Right atrium auricular region (tissue), 2 donors: ENCODE data around the gene BCL2L11. TPM values are rescaled to one million over a fixed set of nuclear protein-coding genes. Genes with fewer than 3 reads are reported as not detected.

Experiments
- DNase-seq: peaks from one replicate; pipeline ENCODE4 v3.0.0-alpha.2; 2019; ENCODE audit warnings: low spot score
- H3K27ac ChIP-seq, 2 donors: fragments of 200-600 bp; sonication (generic); 1 replicate in 1 of 2; 2 replicates in 1 of 2; pipeline ENCODE4 v1.5.1; 2016 to 2019
- H3K27me3 ChIP-seq, 2 donors: fragments of 200-600 bp; sonication (generic); one replicate each; pipeline versions ENCODE4 v1.5.1 to v1.6.0; 2017 to 2019
- H3K36me3 ChIP-seq: fragments of 200-600 bp; sonication (generic); one replicate; pipeline ENCODE4 v1.5.1; 2016
- H3K4me1 ChIP-seq, 2 donors: fragments of 200-600 bp; sonication (generic); one replicate each; pipeline versions ENCODE4 v1.5.1 to v1.6.0; 2017 to 2019
- H3K4me3 ChIP-seq, 2 donors: fragments of 200-600 bp; sonication (generic); 1 replicate in 1 of 2; 2 replicates in 1 of 2; pipeline ENCODE4 v1.5.1; 2017 to 2019; ENCODE audit warnings: mild to moderate bottlenecking in 1 of 2, moderate library complexity in 1 of 2
- H3K9me3 ChIP-seq, 2 donors: fragments of 200-600 bp; sonication (generic); one replicate each; pipeline ENCODE4 v1.5.1; 2019
- CTCF ChIP-seq, 2 donors: fragments of 200-600 bp; sonication (generic); IDR thresholded peaks; one replicate each; pipeline ENCODE4 v1.5.1; 2019; ENCODE audit warnings: antibody characterized with exemption in 2 of 2
- total RNA-seq, 2 donors: library from RNA; depleted of rRNA; stranded (reverse); fragments of >200 nt; gene quantifications; one replicate each; pipeline ENCODE4 v1.1.0, GENCODE V29; 2016

The BCL2L11 gene
- total RNA-seq, 2 donors from 2014 or later = 9.2 to 14.0 TPM

DNA sequence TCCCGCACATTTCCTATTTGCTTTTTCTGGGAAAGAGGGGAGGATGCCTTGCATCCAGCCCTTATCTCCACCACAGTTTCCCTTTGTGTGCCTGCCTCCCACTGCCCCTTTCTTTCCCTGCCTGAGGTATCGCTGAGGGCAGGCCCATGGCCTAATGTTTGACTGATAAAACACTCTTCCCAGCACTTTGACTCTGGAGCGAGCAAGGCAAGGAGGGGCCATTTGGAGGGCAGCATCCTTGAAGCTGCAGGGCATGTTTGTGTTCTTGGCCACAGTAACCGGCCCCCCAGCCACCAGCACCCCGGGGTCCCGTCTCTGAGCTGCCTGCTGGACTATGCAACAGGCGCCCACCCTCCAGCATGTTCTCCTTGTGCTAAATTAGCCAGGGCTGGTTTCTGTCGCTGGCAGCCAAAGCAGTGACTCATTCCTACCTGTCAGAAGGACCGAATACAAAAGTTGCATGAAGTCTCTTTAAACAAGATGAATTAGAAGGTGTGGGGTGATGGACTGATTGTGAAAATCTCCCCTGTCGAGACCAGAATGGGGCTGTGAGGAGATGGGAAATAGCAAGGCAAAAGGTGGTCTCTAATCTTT lies 50.7 kb downstream of the BCL2L11 start:
- no peak for DNase-seq
- Histone ChIP-seq H3K4me3 (no peak overlapping the region), H3K36me3 (no peaks in the 10 kb centered on the region), H3K27me3 (no peaks in the 10 kb centered on the region), H3K9me3 (no peaks in the 10 kb centered on the region), H3K4me1 (no peaks in the 10 kb centered on the region), H3K27ac (no peak overlapping the region)
- TF ChIP-seq CTCF (IDR thresholded peaks at IDR 0.05) = no peak

GRCh38 chr2:111172666-111173065 lies 52.0 kb downstream of the BCL2L11 start:
- TF ChIP-seq CTCF (IDR thresholded peaks at IDR 0.05) = no peak

GRCh38 chr2:111173338-111173737 lies 52.6 kb downstream of the BCL2L11 start:
- Histone ChIP-seq H3K4me3 (no peak overlapping the region), H3K4me1 (no peaks in the 10 kb centered on the region), H3K27ac (no peak overlapping the region), H3K36me3 (no peaks in the 10 kb centered on the region), H3K27me3 (no peaks in the 10 kb centered on the region), H3K9me3 (no peaks in the 10 kb centered on the region)
- no peak for TF ChIP-seq CTCF (IDR thresholded peaks at IDR 0.05)
- no peak for DNase-seq

More at GRCh38 chr2:111172666-111173065, 52.0 kb downstream of the BCL2L11 start:
- no peaks in the 10 kb centered on the region for H3K27me3 ChIP-seq
- no peaks in the 10 kb centered on the region for H3K4me1 ChIP-seq
- no peaks in the 10 kb centered on the region for H3K36me3 ChIP-seq
- H3K27ac ChIP-seq = no peak overlapping the region
- no peak overlapping the region for H3K4me3 ChIP-seq
- DNase-seq = no peak
- H3K9me3 ChIP-seq = no peaks in the 10 kb centered on the region

DNA sequence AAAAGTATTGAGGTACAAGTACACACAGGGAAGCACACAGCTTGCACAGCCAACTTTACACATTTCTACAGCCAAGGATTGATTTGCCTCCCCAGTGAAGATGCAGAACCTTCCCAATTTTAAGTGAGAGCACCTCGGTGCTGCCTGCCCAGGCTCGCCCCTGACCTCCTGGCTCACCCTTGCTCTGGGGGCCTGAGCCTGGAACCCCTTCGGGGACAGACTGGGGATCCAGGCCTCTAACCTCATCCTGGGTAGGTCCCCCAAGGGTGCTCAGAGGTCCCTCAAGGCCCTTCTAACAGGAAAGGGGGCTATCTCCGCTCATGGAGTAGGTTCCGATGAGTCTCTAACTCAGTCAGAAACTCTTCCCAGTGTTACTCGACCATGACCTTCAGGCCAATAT lies 53.1 kb downstream of the BCL2L11 start:
- no peak for TF ChIP-seq CTCF (IDR thresholded peaks at IDR 0.05)
- Histone ChIP-seq H3K9me3 (no peaks in the 10 kb centered on the region), H3K4me1 (no peaks in the 10 kb centered on the region), H3K36me3 (no peaks in the 10 kb centered on the region), H3K27ac (no peak overlapping the region), H3K4me3 (no peak overlapping the region), H3K27me3 (no peaks in the 10 kb centered on the region)
- DNase-seq = no peak

DNA sequence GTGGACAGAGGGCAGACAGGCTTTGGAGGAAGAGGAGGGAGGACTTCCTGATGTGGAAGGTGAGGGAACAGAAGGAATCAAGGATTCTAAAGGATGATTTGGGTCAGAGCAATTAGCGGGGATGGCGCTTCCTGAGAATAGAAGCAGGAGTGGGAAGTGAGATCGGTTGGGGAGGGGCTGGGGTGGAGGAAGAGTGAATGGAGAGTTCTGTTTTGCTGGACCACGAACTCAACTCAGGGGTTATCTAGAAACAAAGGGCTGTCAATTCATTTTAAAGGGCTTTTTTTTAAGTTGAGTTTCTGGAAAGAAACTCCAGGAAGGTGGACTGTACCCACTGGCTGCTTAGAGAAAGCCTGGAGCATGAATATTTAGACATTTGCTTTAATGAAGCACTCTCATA lies 54.9 kb downstream of the BCL2L11 start:
- H3K27me3 ChIP-seq = no peaks in the 10 kb centered on the region
- H3K9me3 ChIP-seq = no peaks in the 10 kb centered on the region
- no peaks in the 10 kb centered on the region for H3K4me1 ChIP-seq
- H3K27ac ChIP-seq = no peak overlapping the region
- no peak overlapping the region for H3K4me3 ChIP-seq
- no peak for TF ChIP-seq CTCF (IDR thresholded peaks at IDR 0.05)
- no peak for DNase-seq
- no peaks in the 10 kb centered on the region for H3K36me3 ChIP-seq

- no peak for TF ChIP-seq CTCF (IDR thresholded peaks at IDR 0.05)
- no peaks in the 10 kb centered on the region for H3K36me3 ChIP-seq
- H3K4me3 ChIP-seq = no peak overlapping the region
- H3K9me3 ChIP-seq = no peaks in the 10 kb centered on the region
- no peaks in the 10 kb centered on the region for H3K27me3 ChIP-seq
- H3K27ac ChIP-seq = no peak overlapping the region
- no peaks in the 10 kb centered on the region for H3K4me1 ChIP-seq
- no peak for DNase-seq
These were observed 55.7 kb downstream of the BCL2L11 start for GRCh38 chr2:111176388-111176787.
